H9 (cell line): ENCODE results near the gene CYP19A1. TPM values are rescaled to one million over a fixed set of nuclear protein-coding genes. Genes with fewer than 3 reads are reported as not detected.

ENCODE experiments used
- DNase-seq: peaks from one replicate; pipeline ENCODE4 v3.0.0-alpha.2; 2017
- H2AFZ ChIP-seq: one replicate; pipeline ENCODE4 v1.6.1; 2013; ENCODE audit warnings: mild to moderate bottlenecking, low read length, control low read depth, moderate library complexity
- H2AK5ac ChIP-seq: 2 replicates; pipeline ENCODE4 v1.6.1; 2013; ENCODE audit warnings: low read length, control low read depth, mixed read lengths; ENCODE audit not compliant: insufficient read length
- H2BK120ac ChIP-seq: one replicate; pipeline ENCODE4 v1.6.1; 2013; ENCODE audit warnings: low read depth, mild to moderate bottlenecking, low read length, control low read depth, inconsistent platforms; ENCODE audit not compliant: poor library complexity, severe bottlenecking
- H2BK12ac ChIP-seq: 2 replicates; pipeline ENCODE4 v1.6.1; 2013; ENCODE audit warnings: low read length, control low read depth, mixed read lengths, low read depth; ENCODE audit not compliant: insufficient read length
- H2BK15ac ChIP-seq: 2 replicates; pipeline ENCODE4 v1.6.1; 2013; ENCODE audit warnings: low read depth, low read length, control low read depth
- H2BK20ac ChIP-seq: one replicate; pipeline ENCODE4 v1.6.1; 2013; ENCODE audit warnings: low read depth, mild to moderate bottlenecking, low read length, control low read depth, inconsistent platforms; ENCODE audit not compliant: poor library complexity, severe bottlenecking
- H2BK5ac ChIP-seq: 2 replicates; pipeline ENCODE4 v1.6.1; 2013; ENCODE audit warnings: low read length, control low read depth, mixed read lengths; ENCODE audit not compliant: insufficient read length
- H3K14ac ChIP-seq: 2 replicates; pipeline ENCODE4 v1.6.1; 2013; ENCODE audit warnings: low read length, control low read depth; ENCODE audit not compliant: insufficient read depth
- H3K18ac ChIP-seq: 2 replicates; pipeline ENCODE4 v1.6.1; 2013; ENCODE audit warnings: low read depth, mild to moderate bottlenecking, mixed read lengths, low read length, control low read depth; ENCODE audit not compliant: insufficient read length
- H3K23ac ChIP-seq: 2 replicates; pipeline ENCODE4 v1.6.1; 2013; ENCODE audit warnings: low read length, control low read depth, mixed read lengths, low read depth; ENCODE audit not compliant: insufficient read length
- H3K23me2 ChIP-seq: 2 replicates; pipeline ENCODE4 v1.6.1; 2013; ENCODE audit warnings: low read depth, mild to moderate bottlenecking, mixed read lengths, low read length, control low read depth; ENCODE audit not compliant: insufficient read length, poor library complexity, severe bottlenecking
- H3K27ac ChIP-seq: 2 replicates; pipeline ENCODE4 v1.5.1; 2013; ENCODE audit warnings: low read length, control low read depth, mixed read lengths, low read depth; ENCODE audit not compliant: insufficient read length
- H3K27me3 ChIP-seq: 2 replicates; pipeline ENCODE4 v1.6.1; 2013; ENCODE audit warnings: low read length, control low read depth, inconsistent platforms; ENCODE audit not compliant: insufficient read depth
- H3K4ac ChIP-seq: 2 replicates; pipeline ENCODE4 v1.6.1; 2013; ENCODE audit warnings: low read depth, mild to moderate bottlenecking, control low read depth, inconsistent platforms, low read length, moderate library complexity
- H3K4me1 ChIP-seq: 2 replicates; pipeline ENCODE4 v1.6.1; 2013; ENCODE audit warnings: low read length, control low read depth, inconsistent platforms; ENCODE audit not compliant: insufficient read depth
- H3K4me2 ChIP-seq: 2 replicates; pipeline ENCODE4 v1.6.1; 2013; ENCODE audit warnings: low read length, control low read depth, mixed read lengths; ENCODE audit not compliant: insufficient read length, insufficient read depth
- H3K56ac ChIP-seq: 2 replicates; pipeline ENCODE4 v1.6.1; 2013; ENCODE audit warnings: low read depth, mild to moderate bottlenecking, mixed read lengths, low read length, control low read depth; ENCODE audit not compliant: insufficient read length
- H3K79me1 ChIP-seq: 2 replicates; pipeline ENCODE4 v1.6.1; 2013; ENCODE audit warnings: low read depth, mild to moderate bottlenecking, moderate library complexity, low read length, control low read depth, inconsistent platforms; ENCODE audit not compliant: insufficient read depth, poor library complexity, severe bottlenecking
- H3K79me2 ChIP-seq: 2 replicates; pipeline ENCODE4 v1.6.1; 2013; ENCODE audit warnings: low read length, control low read depth, inconsistent platforms; ENCODE audit not compliant: insufficient read depth
- H3K9ac ChIP-seq: 2 replicates; pipeline ENCODE4 v1.6.1; 2013; ENCODE audit warnings: low read length, control low read depth, mixed read lengths; ENCODE audit not compliant: insufficient read length; ENCODE audit errors: extremely low read depth
- H3K9me3 ChIP-seq: one replicate; pipeline ENCODE4 v1.6.1; 2013; ENCODE audit warnings: low read depth, low read length, inconsistent platforms; ENCODE audit not compliant: control insufficient read depth
- H3T11ph ChIP-seq: one replicate; pipeline ENCODE4 v1.6.1; 2013; ENCODE audit warnings: mild to moderate bottlenecking, low read length, control low read depth, inconsistent platforms
- H4K20me1 ChIP-seq: one replicate; pipeline ENCODE4 v1.6.1; 2013; ENCODE audit not compliant: control insufficient read depth, insufficient read length, insufficient read depth
- H4K5ac ChIP-seq: 2 replicates; pipeline ENCODE4 v1.6.1; 2013; ENCODE audit warnings: low read depth, mild to moderate bottlenecking, mixed read lengths, low read length, control low read depth; ENCODE audit not compliant: insufficient read length
- H4K8ac ChIP-seq: replicated peaks from 2 replicates; pipeline ENCODE4 v1.6.1; 2013; ENCODE audit warnings: low read length, control low read depth, mixed read lengths, low read depth; ENCODE audit not compliant: insufficient read length
- H4K91ac ChIP-seq: 2 replicates; pipeline ENCODE4 v1.6.1; 2013; ENCODE audit warnings: low read depth, mild to moderate bottlenecking, moderate library complexity, mixed read lengths, low read length, control low read depth; ENCODE audit not compliant: insufficient read length
- H3K27ac Mint-ChIP-seq, 3 experiments: 2 replicates in 2 of 3; 3 replicates in 1 of 3; pipeline ENCODE4 v1.8.0; 2020 to 2021; ENCODE audit warnings: mixed read lengths in 3 of 3, mild to moderate bottlenecking in 1 of 3, moderate library complexity in 1 of 3
- H3K27me3 Mint-ChIP-seq: 2 replicates; pipeline ENCODE4 v1.8.0; 2021; ENCODE audit warnings: low read depth, mild to moderate bottlenecking, moderate library complexity, mixed read lengths
- H3K36me3 Mint-ChIP-seq, 3 experiments: 2 replicates in 2 of 3; 3 replicates in 1 of 3; pipeline ENCODE4 v1.8.0; 2020 to 2021; ENCODE audit warnings: low read depth in 3 of 3, mixed read lengths in 3 of 3; ENCODE audit not compliant: insufficient read depth in 1 of 3
- H3K4me1 Mint-ChIP-seq, 2 experiments: 2 replicates each; pipeline ENCODE4 v1.8.0; 2020; ENCODE audit warnings: mixed read lengths in 2 of 2
- H3K4me3 Mint-ChIP-seq, 2 experiments: 2 replicates in 1 of 2; 3 replicates in 1 of 2; pipeline ENCODE4 v1.8.0; 2020 to 2021; ENCODE audit warnings: mild to moderate bottlenecking in 2 of 2, mixed read lengths in 2 of 2, moderate library complexity in 1 of 2
- H3K9me3 Mint-ChIP-seq, 2 experiments: 2 replicates in 1 of 2; 3 replicates in 1 of 2; pipeline ENCODE4 v1.8.0; 2020; ENCODE audit warnings: mild to moderate bottlenecking in 2 of 2, mixed read lengths in 2 of 2, moderate library complexity in 1 of 2
- CTCF ChIP-seq: fragments of 200-600 bp; sonication (generic); conservative IDR thresholded peaks from 3 replicates; pipeline ENCODE4 v1.8.0; 2021; ENCODE audit warnings: antibody characterized with exemption, mild to moderate bottlenecking
- WGBS: extraction: QIAGEN DNeasy Blood & Tissue Kit; methylation state at CpG from one replicate; pipeline ENCODE4 v1.1.7; 2013; ENCODE audit warnings: missing lambda C conversion rate, low lambda C conversion rate, mixed read lengths; ENCODE audit not compliant: insufficient read length; ENCODE audit errors: extremely low coverage; 5-methylcytosine and 5-hydroxymethylcytosine counted together
- total RNA-seq: library from RNA; stranded (reverse); gene quantifications from 2 replicates; pipeline ENCODE4 v1.2.1, GENCODE V29; 2021

CYP19A1 gene
- total RNA-seq, 1 experiment from 2014 or later = not detected

GRCh38 chr15:51193979-51194378 is 144.4 kb downstream of the CYP19A1 start:
- Histone ChIP-seq H3K79me1 (no peaks in the 10 kb centered on the region), H3K56ac (no peak overlapping the region), H3K23me2 (no peaks in the 10 kb centered on the region), H4K8ac (no peak overlapping the region), H3K4ac (no peak overlapping the region), H3K27ac (no peak overlapping the region), H3K4me1 (no peaks in the 10 kb centered on the region; the same call in 1 of the 2 replicates), H2BK5ac (no peak overlapping the region), H3K14ac (no peak overlapping the region), H4K91ac (no peak overlapping the region), H3K23ac (no peak overlapping the region), H3K27me3 (no peaks in the 10 kb centered on the region), H2BK120ac (no peak overlapping the region), H4K5ac (no peak overlapping the region), H2AK5ac (no peak overlapping the region), H2BK12ac (no peak overlapping the region), H2BK20ac (no peak overlapping the region), H3K18ac (no peak overlapping the region), H3K9me3 (no peaks in the 10 kb centered on the region), H3K4me2 (no peak overlapping the region), H3K79me2 (no peaks in the 10 kb centered on the region), H4K20me1 (no peaks in the 10 kb centered on the region), H2BK15ac (no peak overlapping the region), H3T11ph (no peak overlapping the region), H3K9ac (no peak overlapping the region), H2AFZ (no peak overlapping the region)
- Mint-ChIP-seq H3K4me3 (no peak overlapping the region), H3K9me3 (no peaks in the 10 kb centered on the region), H3K36me3 (no peaks in the 10 kb centered on the region), H3K4me1 (peaks cover 10 to 11% of the 10 kb centered on the region in 2 experiments; a peak in 3 of 4 replicates), H3K27ac (no peak overlapping the region), H3K27me3 (peaks cover 10% of the 10 kb centered on the region)
- no peak for DNase-seq
- TF ChIP-seq CTCF = no peak
- WGBS = no CpG with 5 or more reads among the region's 2 CpGs
